Measurements from ENCODE around the gene UBE3C. TPM values are rescaled to one million over a fixed set of nuclear protein-coding genes. Genes with fewer than 3 reads are reported as not detected.

Gene UBE3C
- polyA plus RNA-seq, 1 donor from 2014 or later = 39.0 TPM

- Histone ChIP-seq H3K4me2 (ENCODE audit: low read length) (no peak overlapping the region), H3K9me3 (ENCODE audit: low read length) (no peaks in the 10 kb centered on the region), H3F3A (ENCODE audit: insufficient read depth, low read length, poor library complexity, severe bottlenecking) (no peaks in the 10 kb centered on the region), H3K9me2 (ENCODE audit: insufficient read depth, low read length) (no peaks in the 10 kb centered on the region), H3K9ac (ENCODE audit: low read length) (no peak overlapping the region), H4K20me1 (ENCODE audit: insufficient read depth) (no peaks in the 10 kb centered on the region), H3K27me3 (ENCODE audit: insufficient read depth, low read depth, low read length) (no peaks in the 10 kb centered on the region), H3K27ac (ENCODE audit: low read length) (no peak overlapping the region), H3K79me2 (replicated peaks; ENCODE audit: insufficient read depth, low read length) (no peaks in the 10 kb centered on the region), H3K4me3 (ENCODE audit: low read length) (no peak overlapping the region), H2AFZ (ENCODE audit: low read depth, low read length) (no peak overlapping the region), H3K36me3 (ENCODE audit: insufficient read depth, low read length) (no peaks in the 10 kb centered on the region)
- TF ChIP-seq RAD21 (conservative IDR thresholded peaks at IDR 0.05) = no peak
- TF ChIP-seq EP300 (conservative IDR thresholded peaks at IDR 0.05; ENCODE audit: poor library complexity, severe bottlenecking) = no peak
- no peak for TF ChIP-seq TAF1 (IDR thresholded peaks at IDR 0.05; ENCODE audit: low read depth)
- TF ChIP-seq EZH2 (IDR thresholded peaks at IDR 0.05; ENCODE audit: borderline replicate concordance, insufficient read depth, low read length, poor library complexity, severe bottlenecking) = no peak
- TF ChIP-seq REST (IDR thresholded peaks at IDR 0.05; ENCODE audit: borderline replicate concordance) = no peak
- no peak for TF ChIP-seq MXI1 (conservative IDR thresholded peaks at IDR 0.05; ENCODE audit: poor library complexity, severe bottlenecking)
- no peak for TF ChIP-seq POLR2AphosphoS5 (IDR thresholded peaks at IDR 0.05)
- no peak for TF ChIP-seq SMC3 (conservative IDR thresholded peaks at IDR 0.05; ENCODE audit: poor library complexity)
- TF ChIP-seq CTCF (IDR thresholded peaks at IDR 0.05; ENCODE audit: poor library complexity, severe bottlenecking) = no peak
These were observed 95.5 kb downstream of the UBE3C start for GRCh38 chr7:157234271-157234670.

GRCh38 chr7:157235357-157236333 is 96.9 kb downstream of the UBE3C start:
- no peak overlapping the region for H2AFZ ChIP-seq (ENCODE audit: low read depth, low read length)
- H3F3A ChIP-seq (ENCODE audit: insufficient read depth, low read length, poor library complexity, severe bottlenecking) = no peaks in the 10 kb centered on the region
- no peak overlapping the region for H3K4me2 ChIP-seq (ENCODE audit: low read length)
- H3K9ac ChIP-seq (ENCODE audit: low read length) = no peak overlapping the region
- no peak overlapping the region for H3K27ac ChIP-seq (ENCODE audit: low read length)
- no peaks in the 10 kb centered on the region for H4K20me1 ChIP-seq (ENCODE audit: insufficient read depth)
- no peaks in the 10 kb centered on the region for H3K79me2 ChIP-seq (replicated peaks; ENCODE audit: insufficient read depth, low read length)
- H3K36me3 ChIP-seq (ENCODE audit: insufficient read depth, low read length) = no peaks in the 10 kb centered on the region
- H3K9me3 ChIP-seq (ENCODE audit: low read length) = no peaks in the 10 kb centered on the region
- H3K9me2 ChIP-seq (ENCODE audit: insufficient read depth, low read length) = no peaks in the 10 kb centered on the region
- no peak overlapping the region for H3K4me3 ChIP-seq (ENCODE audit: low read length)
- TF ChIP-seq EZH2 (IDR thresholded peaks at IDR 0.05; ENCODE audit: borderline replicate concordance, insufficient read depth, low read length, poor library complexity, severe bottlenecking) = no peak
- no peak for TF ChIP-seq SMC3 (conservative IDR thresholded peaks at IDR 0.05; ENCODE audit: poor library complexity)
- no peak for TF ChIP-seq REST (IDR thresholded peaks at IDR 0.05; ENCODE audit: borderline replicate concordance)
- TF ChIP-seq EP300 (conservative IDR thresholded peaks at IDR 0.05; ENCODE audit: poor library complexity, severe bottlenecking) = no peak
- TF ChIP-seq POLR2AphosphoS5 (IDR thresholded peaks at IDR 0.05) = no peak
- no peak for TF ChIP-seq RAD21 (conservative IDR thresholded peaks at IDR 0.05)
- TF ChIP-seq CTCF (IDR thresholded peaks at IDR 0.05; ENCODE audit: poor library complexity, severe bottlenecking) = no peak
- TF ChIP-seq TAF1 (IDR thresholded peaks at IDR 0.05; ENCODE audit: low read depth) = no peak
- TF ChIP-seq MXI1 (conservative IDR thresholded peaks at IDR 0.05; ENCODE audit: poor library complexity, severe bottlenecking) = no peak
- no peaks in the 10 kb centered on the region for H3K27me3 ChIP-seq (ENCODE audit: insufficient read depth, low read depth, low read length)

Data from neural cell (in vitro differentiated cells).